ENCODE data around the gene CNOT1. TPM values are rescaled to one million over a fixed set of nuclear protein-coding genes. Genes with fewer than 3 reads are reported as not detected.
A peak's percentile ranks its signal among the peaks of the same experiment; 100 is the strongest.

Gene CNOT1
- total and polyA plus RNA-seq, 10 of the 15 experiments (the other 5 are each of a cell fraction or from before 2014, with no cell fraction given) = 101 to 246 (median 175) TPM

GRCh38 chr16:58652741-58653140 is 23.1 kb upstream of the CNOT1 start:
- H2AFZ ChIP-seq (ENCODE audit: control insufficient read depth, low read depth, low read length) = no peak overlapping the region
- 10% methylated on average over 3 of the region's 3 CpGs for WGBS (ENCODE audit: insufficient coverage, insufficient replicate concordance, low lambda C conversion rate, missing lambda C conversion rate)
- BruUV-seq (replicated peaks) = no TSS peak
- no peak for TF ChIP-seq CHD4 (IDR thresholded peaks at IDR 0.05)
- no peak for TF ChIP-seq E2F4 (IDR thresholded peaks at IDR 0.05; ENCODE audit: low read depth, low read length)
- 0 out of 2 replicates have a peak, but pooled peaks have one; percentile 11 for TF ChIP-seq NFYB (IDR thresholded peaks at IDR 0.05; ENCODE audit: insufficient read depth, low read depth, low read length)
- no peak overlapping the region for H3K27ac ChIP-seq (ENCODE audit: control insufficient read depth, insufficient read depth)
- H3K4me3 ChIP-seq = no peak overlapping the region
- in situ Hi-C loops (cut with MboI) = loop anchor here (25.0 kb wide), 1 partner anchor 315 kb away; no protein-coding TSS in a partner anchor
- no peak for ATAC-seq
- POLR2A ChIA-PET = interaction anchor here (0.6 to 0.7 kb wide), 2 partner anchors 56 to 693 kb away, joined by 3 to 6 read pairs; no protein-coding TSS in a partner anchor
- H3K27me3 ChIP-seq (replicated peaks in 1 of 2; ENCODE audit: control insufficient read depth in 2 of 2, insufficient read depth in 2 of 2, low read length in 1 of 2) = no peaks in the 10 kb centered on the region
- FAIRE-seq = no peak
- intact Hi-C loops (cut with micrococcal nuclease; ENCODE audit: unreplicated experiment) = no loop called here
- RAD21 ChIA-PET (ENCODE audit: unreplicated experiment) = interaction anchor here (0.6 kb wide), 1 partner anchor 103 kb away, joined by 3 read pairs; no protein-coding TSS in a partner anchor
- no peaks in the 10 kb centered on the region for H3K79me2 ChIP-seq (ENCODE audit: control insufficient read depth, insufficient read depth, low read length)
- no peak overlapping the region for H3K4me2 ChIP-seq (ENCODE audit: control insufficient read depth, insufficient read depth)
- no peaks in the 10 kb centered on the region for H4K20me1 ChIP-seq (ENCODE audit: control insufficient read depth, insufficient read depth)
- no peaks in the 10 kb centered on the region for H3K4me1 ChIP-seq (ENCODE audit: control insufficient read depth, insufficient read depth, low read length)
- no peak for DNase-seq (ENCODE audit: low read depth, low spot score)
- CTCF ChIA-PET = interaction anchor here (0.6 to 1.5 kb wide), 4 partner anchors 10 to 316 kb away, joined by 3 read pairs; no protein-coding TSS in a partner anchor
- SMC1A ChIA-PET (ENCODE audit: uncharacterized antibody, unreplicated experiment) = no interaction called here
- H3K9ac ChIP-seq (ENCODE audit: control insufficient read depth, insufficient read depth, low read length) = no peak overlapping the region
- H3K9me3 ChIP-seq (replicated peaks; ENCODE audit: control insufficient read depth, insufficient read depth, low read length) = no peaks in the 10 kb centered on the region
- H3K36me3 ChIP-seq (ENCODE audit: control insufficient read depth in 2 of 2, insufficient read depth in 2 of 2, low read length in 1 of 2) = no peaks in the 10 kb centered on the region

- H3K36me3 ChIP-seq (ENCODE audit: control insufficient read depth in 2 of 2, insufficient read depth in 2 of 2, low read length in 1 of 2) = no peaks in the 10 kb centered on the region
- no peak overlapping the region for H3K4me2 ChIP-seq (ENCODE audit: control insufficient read depth, insufficient read depth)
- H3K27ac ChIP-seq (ENCODE audit: control insufficient read depth, insufficient read depth) = no peak overlapping the region
- no peak overlapping the region for H3K9ac ChIP-seq (ENCODE audit: control insufficient read depth, insufficient read depth, low read length)
- H3K9me3 ChIP-seq (replicated peaks; ENCODE audit: control insufficient read depth, insufficient read depth, low read length) = no peaks in the 10 kb centered on the region
- TF ChIP-seq ASH2L (IDR thresholded peaks at IDR 0.05; ENCODE audit: borderline replicate concordance, low read depth) (no peak), ATF3 (IDR thresholded peaks at IDR 0.05; ENCODE audit: borderline replicate concordance, extremely low read depth, low read depth, low read length) (no peak), SREBF1 (IDR thresholded peaks at IDR 0.05; ENCODE audit: low read length) (no peak), TCF12 (IDR thresholded peaks at IDR 0.05; ENCODE audit: low read depth, low read length) (no peak), PAX5 (IDR thresholded peaks at IDR 0.05; ENCODE audit: borderline replicate concordance, low read depth, low read length) (no peak), E2F8 (IDR thresholded peaks at IDR 0.05; ENCODE audit: low read depth, partially characterized antibody) (no peak), GATAD2B (conservative IDR thresholded peaks at IDR 0.05; ENCODE audit: low read depth) (no peak), ZBED1 (IDR thresholded peaks at IDR 0.05; ENCODE audit: borderline replicate concordance) (no peak)
- ChIA-PET CTCF (interaction anchor here (0.6 to 1.5 kb wide), 3 partner anchors 133 to 803 kb away, joined by 3 to 4 read pairs (median 3); no protein-coding TSS in a partner anchor), SMC1A (ENCODE audit: uncharacterized antibody, unreplicated experiment) (interaction anchor here (1.5 kb wide), 1 partner anchor 25 kb away, joined by 6 read pairs; no protein-coding TSS in a partner anchor), POLR2A (no interaction called here), RAD21 (ENCODE audit: unreplicated experiment) (interaction anchor here (0.6 kb wide), 1 partner anchor 104 kb away, joined by 3 read pairs; no protein-coding TSS in a partner anchor)
- in situ Hi-C loops (cut with MboI) = loop anchor here (25.0 kb wide), 1 partner anchor 315 kb away; no protein-coding TSS in a partner anchor
- H3K4me3 ChIP-seq = no peak overlapping the region
- intact Hi-C loops (cut with micrococcal nuclease; ENCODE audit: unreplicated experiment) = no loop called here
- H3K4me1 ChIP-seq (ENCODE audit: control insufficient read depth, insufficient read depth, low read length) = no peaks in the 10 kb centered on the region
- no peaks in the 10 kb centered on the region for H4K20me1 ChIP-seq (ENCODE audit: control insufficient read depth, insufficient read depth)
- no peaks in the 10 kb centered on the region for H3K27me3 ChIP-seq (replicated peaks in 1 of 2; ENCODE audit: control insufficient read depth in 2 of 2, insufficient read depth in 2 of 2, low read length in 1 of 2)
- no peak overlapping the region for H2AFZ ChIP-seq (ENCODE audit: control insufficient read depth, low read depth, low read length)
- no peaks in the 10 kb centered on the region for H3K79me2 ChIP-seq (ENCODE audit: control insufficient read depth, insufficient read depth, low read length)
- no peak for DNase-seq (ENCODE audit: low read depth, low spot score)
- no peak for ATAC-seq
- FAIRE-seq = no peak
- WGBS (ENCODE audit: insufficient coverage, insufficient replicate concordance, low lambda C conversion rate, missing lambda C conversion rate) = 43% methylated on average over 3 of the region's 3 CpGs
- BruUV-seq (replicated peaks) = no TSS peak
These were observed 22.3 kb upstream of the CNOT1 start for GRCh38 chr16:58651965-58652348.
